GM10266 (cell line): ENCODE measurements around the gene GALT.

Source experiments
- DNase-seq: peaks from one replicate; pipeline ENCODE4 v3.0.0; 2012; ENCODE audit errors: extremely low spot score
- TF ChIP-seq, protein P1 (sequence below): IDR thresholded peaks from 2 replicates; pipeline ENCODE4 v1.5.1; 2012; ENCODE audit warnings: mild to moderate bottlenecking, low read depth; ENCODE audit not compliant: control insufficient read depth, insufficient read depth; ENCODE audit errors: missing control alignments

Gene GALT

GRCh38 chr9:34646211-34647083 is at the start of gene GALT:
Gene GALT (plus strand): TSS chr9:34646675. CDS start chr9:34646705, 30 bp downstream.
- DNase-seq, result peak; percentile 98
- TF ChIP-seq, protein P1, sequence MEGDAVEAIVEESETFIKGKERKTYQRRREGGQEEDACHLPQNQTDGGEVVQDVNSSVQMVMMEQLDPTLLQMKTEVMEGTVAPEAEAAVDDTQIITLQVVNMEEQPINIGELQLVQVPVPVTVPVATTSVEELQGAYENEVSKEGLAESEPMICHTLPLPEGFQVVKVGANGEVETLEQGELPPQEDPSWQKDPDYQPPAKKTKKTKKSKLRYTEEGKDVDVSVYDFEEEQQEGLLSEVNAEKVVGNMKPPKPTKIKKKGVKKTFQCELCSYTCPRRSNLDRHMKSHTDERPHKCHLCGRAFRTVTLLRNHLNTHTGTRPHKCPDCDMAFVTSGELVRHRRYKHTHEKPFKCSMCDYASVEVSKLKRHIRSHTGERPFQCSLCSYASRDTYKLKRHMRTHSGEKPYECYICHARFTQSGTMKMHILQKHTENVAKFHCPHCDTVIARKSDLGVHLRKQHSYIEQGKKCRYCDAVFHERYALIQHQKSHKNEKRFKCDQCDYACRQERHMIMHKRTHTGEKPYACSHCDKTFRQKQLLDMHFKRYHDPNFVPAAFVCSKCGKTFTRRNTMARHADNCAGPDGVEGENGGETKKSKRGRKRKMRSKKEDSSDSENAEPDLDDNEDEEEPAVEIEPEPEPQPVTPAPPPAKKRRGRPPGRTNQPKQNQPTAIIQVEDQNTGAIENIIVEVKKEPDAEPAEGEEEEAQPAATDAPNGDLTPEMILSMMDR, result peak; percentile 66

DNA sequence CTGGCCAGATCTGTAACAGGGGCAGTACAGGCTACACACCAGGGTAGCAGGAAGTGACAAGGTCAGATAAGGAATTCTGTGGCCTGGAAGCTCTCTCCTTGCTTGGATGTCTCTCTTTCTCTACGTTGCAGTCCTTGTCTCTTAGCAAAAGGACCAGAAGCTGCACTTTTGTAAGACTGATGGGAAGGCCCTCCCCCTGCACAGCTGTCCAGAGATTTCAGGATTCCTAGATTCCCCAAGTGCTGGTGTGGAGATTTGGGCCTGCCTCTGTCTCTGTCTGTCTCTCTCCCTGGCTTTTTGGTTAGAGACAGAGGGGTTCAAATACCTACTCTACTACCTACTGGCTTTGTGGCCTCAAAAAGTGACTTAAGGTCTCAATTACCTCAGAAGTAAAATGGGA is 46.9 kb upstream of the GALT start:
- TF ChIP-seq, protein P1, result no peak
- no peak for DNase-seq

DNA sequence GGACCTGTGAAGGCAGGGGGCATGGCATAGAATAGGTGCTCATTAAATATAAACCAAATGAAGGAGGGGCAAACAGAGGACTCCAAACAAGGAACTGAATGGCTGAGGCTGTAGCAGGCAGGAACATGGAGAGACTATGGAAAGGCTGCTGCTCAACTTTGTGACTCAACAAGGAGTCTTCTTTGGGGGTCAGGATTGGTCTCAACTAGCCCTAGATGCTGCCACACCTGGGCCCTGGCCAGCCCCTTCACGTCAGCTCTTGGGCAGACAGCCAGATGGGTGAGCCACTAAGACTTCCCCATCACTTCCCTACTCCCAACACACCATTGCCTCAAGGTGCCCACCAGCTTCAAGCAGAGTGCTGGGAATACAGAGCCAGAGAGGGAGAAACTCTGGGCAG is 45.6 kb upstream of the GALT start:
- TF ChIP-seq, protein P1, result no peak
- no peak for DNase-seq

GRCh38 chr9:34601937-34602573 is 44.4 kb upstream of the GALT start:
- no peak for DNase-seq
- TF ChIP-seq, protein P1, result no peak

GRCh38 chr9:34603610-34604231 is 42.8 kb upstream of the GALT start:
- DNase-seq, result peak; percentile 88
- TF ChIP-seq, protein P1, result peak; percentile 93

- DNase-seq, result no peak
- TF ChIP-seq, protein P1, result no peak
Measured at GRCh38 chr9:34606190-34606589, 40.3 kb upstream of the GALT start.
